GM19468 (cell line): Measurements from ENCODE around the gene ATE1.

Experiments used
- ATAC-seq: cut with Tn5 transposase; IDR thresholded peaks from one replicate; pipeline ENCODE4 v1.9.1; 2021; ENCODE audit warnings: mild to moderate bottlenecking, moderate library complexity, moderate number of reproducible peaks; ENCODE audit not compliant: unreplicated experiment; ENCODE audit errors: extremely low read depth

The ATE1 gene

DNA sequence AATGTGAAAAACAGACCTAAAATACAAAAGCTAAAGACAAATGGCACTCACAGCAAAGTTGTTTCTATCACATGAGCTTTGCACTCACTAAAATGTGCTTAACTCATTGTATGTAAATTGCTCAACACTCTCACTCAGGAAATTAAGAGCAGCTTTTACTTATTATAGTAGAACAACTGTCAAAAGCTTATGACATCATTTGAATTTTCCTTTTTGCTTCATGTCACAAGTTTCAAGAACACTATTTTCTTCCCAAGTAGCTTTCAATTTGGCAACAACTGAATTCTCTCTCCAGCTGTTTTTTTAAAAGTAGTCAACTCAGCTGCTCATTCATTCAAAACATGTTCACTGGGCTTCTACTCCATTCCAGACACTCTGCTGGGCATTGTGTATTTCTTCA lies 46.9 kb downstream of the ATE1 start:
- no peak for ATAC-seq

- ATAC-seq = no peak
Measured at GRCh38 chr10:121879476-121879875, 48.4 kb downstream of the ATE1 start.

DNA sequence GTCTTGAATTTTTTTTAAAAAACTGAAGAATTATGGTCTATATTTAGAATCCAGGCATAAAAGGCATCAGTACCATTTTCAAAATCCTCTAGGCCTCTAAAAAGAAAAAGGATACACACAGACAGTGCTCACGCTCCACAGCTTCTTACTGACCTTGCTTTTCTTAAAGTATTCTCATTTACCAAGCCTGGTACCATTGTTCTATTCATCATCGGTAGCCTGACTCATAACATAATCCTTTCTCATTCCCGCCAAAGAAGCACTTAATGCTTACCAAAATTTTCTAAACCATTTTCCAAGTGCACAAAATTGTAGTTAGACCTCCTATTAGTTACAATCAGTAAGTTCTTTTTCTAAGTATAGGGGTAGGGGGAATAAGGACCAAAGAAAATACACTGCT lies 54.6 kb downstream of the ATE1 start:
- no peak for ATAC-seq

- no peak for ATAC-seq
Measured at GRCh38 chr10:121870413-121870812, 57.4 kb downstream of the ATE1 start.

- ATAC-seq = no peak
Measured at GRCh38 chr10:121865554-121865953, 62.3 kb downstream of the ATE1 start.

- ATAC-seq = no peak
Measured at GRCh38 chr10:121864653-121865052, 63.2 kb downstream of the ATE1 start.

- no peak for ATAC-seq
Measured at GRCh38 chr10:121864168-121864567, 63.7 kb downstream of the ATE1 start.

GRCh38 chr10:121862649-121863048 lies 65.2 kb downstream of the ATE1 start:
- no peak for ATAC-seq

GRCh38 chr10:121862042-121862441 lies 65.8 kb downstream of the ATE1 start:
- ATAC-seq = no peak

DNA sequence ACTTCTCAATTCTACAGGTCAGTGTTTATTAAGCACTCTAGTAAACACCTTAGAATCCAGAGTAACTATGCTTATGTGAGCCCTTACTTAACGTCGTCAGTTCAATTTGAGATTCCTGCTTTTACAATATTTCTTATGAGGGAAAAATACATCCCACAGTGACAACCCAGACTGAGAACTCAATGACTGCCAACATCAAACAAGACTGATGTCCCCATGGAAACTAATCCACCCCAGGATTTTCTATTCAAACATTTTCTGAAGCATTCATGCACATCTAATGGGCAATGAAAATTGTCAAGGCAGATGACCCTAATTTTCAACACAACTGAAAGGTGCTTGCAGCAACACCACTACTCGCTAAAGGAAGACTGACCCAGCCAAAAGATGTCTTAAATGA lies 67.0 kb downstream of the ATE1 start:
- no peak for ATAC-seq

GRCh38 chr10:121854809-121855445 lies 72.9 kb downstream of the ATE1 start:
- no peak for ATAC-seq

DNA sequence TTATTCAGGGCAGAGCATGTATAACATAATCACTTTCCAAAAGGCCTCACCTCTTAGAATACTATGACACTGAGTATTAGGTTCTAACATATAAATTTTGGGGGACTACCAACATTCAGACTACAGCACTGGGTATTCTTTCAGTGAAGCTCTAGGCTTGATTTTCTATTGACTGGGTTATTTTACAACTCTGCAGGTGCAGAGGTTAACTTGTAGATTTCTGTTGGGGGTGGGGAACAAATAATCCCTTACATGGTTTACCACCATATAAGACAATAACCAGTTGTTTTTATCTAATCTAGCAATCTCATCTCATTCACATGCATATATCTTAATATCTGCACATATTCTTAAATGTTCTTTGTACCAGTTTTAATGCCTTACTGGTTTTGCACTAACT lies 73.9 kb downstream of the ATE1 start:
- ATAC-seq = no peak

- ATAC-seq = no peak
Measured at GRCh38 chr10:121851786-121852185, 76.0 kb downstream of the ATE1 start.

GRCh38 chr10:121848082-121848481 lies 79.7 kb downstream of the ATE1 start:
- ATAC-seq = no peak

- no peak for ATAC-seq
Measured at GRCh38 chr10:121846555-121846954, 81.3 kb downstream of the ATE1 start.

DNA sequence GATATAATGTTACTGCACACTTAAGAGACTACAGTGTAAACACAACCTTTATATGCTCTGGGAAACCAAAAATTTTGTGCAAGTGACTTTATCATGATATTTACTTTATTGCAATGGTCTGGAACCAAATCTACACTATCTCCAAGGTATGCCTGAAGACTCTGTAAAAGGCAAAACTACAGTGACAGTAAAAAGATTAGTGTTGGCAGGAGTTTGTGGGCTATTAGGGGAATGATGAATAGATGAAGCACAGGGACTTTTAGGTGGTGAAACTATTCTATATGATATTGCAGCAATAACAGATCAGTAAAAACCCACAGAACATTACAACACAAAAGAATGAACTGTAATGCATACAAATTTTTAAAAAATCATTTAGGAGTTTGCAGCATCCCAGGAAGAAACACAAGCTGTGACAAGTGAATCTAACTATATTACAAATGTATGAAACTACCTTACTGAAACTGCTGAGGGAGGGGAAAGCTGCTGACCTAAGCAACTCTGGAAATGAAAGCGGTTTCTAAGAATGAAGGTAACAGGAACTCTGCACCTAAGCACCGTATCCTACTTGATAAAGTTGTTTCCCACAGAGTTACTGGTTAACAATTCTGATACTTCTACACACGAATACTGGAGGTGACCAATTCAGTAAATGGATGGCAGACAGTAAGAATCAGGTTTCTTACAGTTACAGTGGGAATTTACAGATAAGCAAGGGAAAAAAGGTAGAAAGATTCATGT lies 82.6 kb downstream of the ATE1 start:
- no peak for ATAC-seq

DNA sequence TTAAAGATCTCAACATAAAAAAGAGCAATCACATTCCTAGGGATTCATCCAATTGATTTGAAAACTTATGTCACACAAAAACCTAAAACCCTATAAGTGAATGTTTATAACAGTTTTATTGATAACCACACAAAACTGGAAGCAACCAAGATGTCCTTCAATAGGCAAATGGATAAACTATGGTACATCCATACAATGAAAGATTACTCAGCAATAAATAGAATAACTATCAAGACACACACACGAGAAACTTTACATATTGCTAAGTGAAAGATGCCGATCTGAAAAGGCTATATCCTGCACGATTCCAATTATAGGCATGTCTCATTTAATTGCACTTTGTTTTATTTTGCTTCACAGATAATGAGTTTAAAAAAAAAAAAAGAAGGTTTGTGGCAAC lies 83.3 kb downstream of the ATE1 start:
- ATAC-seq = no peak

GRCh38 chr10:121843379-121843778 lies 84.5 kb downstream of the ATE1 start:
- no peak for ATAC-seq

GRCh38 chr10:121841862-121842261 lies 86.0 kb downstream of the ATE1 start:
- no peak for ATAC-seq

DNA sequence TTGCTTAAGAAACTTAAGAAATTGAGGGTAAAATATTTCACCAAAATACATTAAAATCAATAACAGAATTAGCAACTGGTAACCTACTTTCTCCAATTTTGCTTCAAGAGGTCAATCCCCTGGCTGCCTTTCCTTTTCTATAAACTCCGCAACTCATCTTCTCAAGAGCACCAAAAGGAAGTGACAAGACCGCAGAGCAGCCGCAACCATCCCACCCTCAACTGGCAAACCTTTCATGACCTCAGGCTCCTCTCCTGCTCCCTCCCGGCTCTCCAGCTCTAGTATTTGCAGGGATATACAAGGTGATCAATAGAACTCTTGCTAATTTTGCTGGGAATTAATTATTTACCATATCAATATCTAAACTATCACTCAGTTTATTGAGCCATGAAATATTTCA lies 88.9 kb downstream of the ATE1 start:
- ATAC-seq = no peak

- no peak for ATAC-seq
Measured at GRCh38 chr10:121838149-121838548, 89.7 kb downstream of the ATE1 start.

GRCh38 chr10:121836171-121836570 lies 91.7 kb downstream of the ATE1 start:
- no peak for ATAC-seq
